NB4 (cell line): ENCODE results near the gene PTX3.

ENCODE experiments used
- CTCF ChIP-seq: IDR thresholded peaks from one replicate; pipeline ENCODE4 v1.5.1; 2012; ENCODE audit warnings: low read depth, low read length
- MAX ChIP-seq: IDR thresholded peaks from 2 replicates; pipeline ENCODE4 v1.6.1; 2011; ENCODE audit warnings: low read depth, low read length
- MYC ChIP-seq: IDR thresholded peaks from 2 replicates; pipeline ENCODE4 v1.6.1; 2011; ENCODE audit warnings: low read depth, low read length
- POLR2A ChIP-seq: IDR thresholded peaks from 2 replicates; pipeline ENCODE4 v1.6.1; 2011; ENCODE audit warnings: mild to moderate bottlenecking; ENCODE audit not compliant: insufficient read length; ENCODE audit errors: extremely low read depth

- TF ChIP-seq POLR2A (no peak), CTCF (no peak), MYC (no peak), MAX (no peak)
Measured at GRCh38 chr3:157390713-157391515, 45.7 kb upstream of the PTX3 start.
